ENCODE data around the gene DPCD.
"Not testable (repeated sequence)": the region's sequence is repeated elsewhere in the genome, so short reads cannot be mapped to it uniquely, and the experiment has no call there.

GRCh38 chr10:101633510-101633909 is 45.4 kb downstream of the DPCD start:
- TF ChIP-seq CTCF (conservative IDR thresholded peaks at IDR 0.05); EZH2 (IDR thresholded peaks at IDR 0.05; ENCODE audit: low read depth): not testable (repeated sequence)

All from PC-9 (cell line).